ENCODE data around the gene PRSS36.

The PRSS36 gene

GRCh38 chr16:31120129-31120528, 29.7 kb downstream of the PRSS36 start:
- H3K4me3 ChIP-seq (ENCODE audit: low read depth, low read length) = no peak overlapping the region
- H3K36me3 ChIP-seq = peaks cover 41% of the 10 kb centered on the region
- H3K4me1 ChIP-seq = no peaks in the 10 kb centered on the region
- H3K27me3 ChIP-seq = no peaks in the 10 kb centered on the region
- DNase-seq = no peak
- H3K9me3 ChIP-seq = no peaks in the 10 kb centered on the region
- TF ChIP-seq CTCF (IDR thresholded peaks at IDR 0.05; ENCODE audit: low read depth, low read length) = no peak

- DNase-seq = no peak
- H3K9me3 ChIP-seq = no peaks in the 10 kb centered on the region
- H3K4me3 ChIP-seq (ENCODE audit: low read depth, low read length) = peak overlapping the region; percentile 80
- no peaks in the 10 kb centered on the region for H3K4me1 ChIP-seq
- peaks cover 37% of the 10 kb centered on the region for H3K36me3 ChIP-seq
- TF ChIP-seq CTCF (IDR thresholded peaks at IDR 0.05; ENCODE audit: low read depth, low read length) = no peak
- no peaks in the 10 kb centered on the region for H3K27me3 ChIP-seq
These were observed 31.4 kb downstream of the PRSS36 start for GRCh38 chr16:31118223-31119155.

GRCh38 chr16:31117384-31118222, 32.3 kb downstream of the PRSS36 start, which contains the start of gene KAT8:
Gene KAT8 (plus strand): TSS chr16:31117664. CDS start chr16:31117682, 18 bp downstream.
- peak; percentile 99 for DNase-seq
- H3K4me1 ChIP-seq = no peaks in the 10 kb centered on the region
- no peaks in the 10 kb centered on the region for H3K9me3 ChIP-seq
- peaks cover 35% of the 10 kb centered on the region for H3K36me3 ChIP-seq
- H3K4me3 ChIP-seq (ENCODE audit: low read depth, low read length) = peak within 1 kb of the TSS; percentile 80
- no peak for TF ChIP-seq CTCF (IDR thresholded peaks at IDR 0.05; ENCODE audit: low read depth, low read length)
- no peaks in the 10 kb centered on the region for H3K27me3 ChIP-seq

- H3K4me3 ChIP-seq (ENCODE audit: low read depth, low read length) = no peak overlapping the region
- TF ChIP-seq CTCF (IDR thresholded peaks at IDR 0.05; ENCODE audit: low read depth, low read length) = no peak
- H3K4me1 ChIP-seq = no peaks in the 10 kb centered on the region
- peaks cover 36% of the 10 kb centered on the region for H3K36me3 ChIP-seq
- H3K27me3 ChIP-seq = no peaks in the 10 kb centered on the region
- DNase-seq = no peak
- no peaks in the 10 kb centered on the region for H3K9me3 ChIP-seq
These were observed 35.4 kb downstream of the PRSS36 start for GRCh38 chr16:31114468-31114867.

GRCh38 chr16:31113121-31114120, 36.4 kb downstream of the PRSS36 start:
- H3K4me1 ChIP-seq = no peaks in the 10 kb centered on the region
- DNase-seq = no peak
- no peak for TF ChIP-seq CTCF (IDR thresholded peaks at IDR 0.05; ENCODE audit: low read depth, low read length)
- no peaks in the 10 kb centered on the region for H3K27me3 ChIP-seq
- no peak overlapping the region for H3K4me3 ChIP-seq (ENCODE audit: low read depth, low read length)
- no peaks in the 10 kb centered on the region for H3K9me3 ChIP-seq
- H3K36me3 ChIP-seq = peaks cover 34% of the 10 kb centered on the region
